Lower leg skin (tissue), 4 donors: Measurements from ENCODE around the gene TP73. TPM values are rescaled to one million over a fixed set of nuclear protein-coding genes. Genes with fewer than 3 reads are reported as not detected.

Experiments
- DNase-seq, 2 donors: peaks; one replicate each; pipeline ENCODE4 v3.0.0-alpha.2; 2019; ENCODE audit warnings: low spot score in 2 of 2
- H3K4me3 ChIP-seq: fragments of 200-600 bp; sonication (generic); 2 replicates; pipeline ENCODE4 v1.5.1; 2017; ENCODE audit warnings: mild to moderate bottlenecking, low read depth; ENCODE audit not compliant: poor library complexity, severe bottlenecking
- POLR2A ChIP-seq, 2 donors: fragments of 450-650 bp; IDR thresholded peaks; one replicate each; pipeline ENCODE4 v1.6.1; 2016 to 2017; ENCODE audit warnings: antibody characterized with exemption in 2 of 2, mild to moderate bottlenecking in 1 of 2, moderate library complexity in 1 of 2
- WGBS, 2 donors: methylation state at CpG; one replicate each; pipeline ENCODE4 v1.1.5; 2018; 5-methylcytosine and 5-hydroxymethylcytosine counted together
- intact Hi-C: fragments of 100-400 bp; cut with DNase I; formaldehyde crosslinking; loops from one replicate; pipeline ENCODE4 v1.15.0; 2023; ENCODE audit warnings: low total_unique reads
- total RNA-seq, 4 donors: library from RNA; depleted of rRNA; stranded (reverse); fragments of >200 nt; gene quantifications; one replicate each; pipeline ENCODE4 v1.1.0, GENCODE V29; 2016
- TF ChIP-seq, protein P1 (sequence below), 3 donors: fragments of 450-650 bp; IDR thresholded peaks; one replicate each; pipeline ENCODE4 v1.5.1; 2016; ENCODE audit warnings: antibody characterized with exemption in 3 of 3, mild to moderate bottlenecking in 3 of 3, moderate library complexity in 2 of 3

Gene TP73
- total RNA-seq, 4 donors from 2014 or later, result 5.8 to 23.6 (median 11.0) TPM

- DNase-seq, result no peak
- WGBS, 2 donors, result 28 to 66% methylated on average over 9 to 17 of the region's 19 CpGs
- intact Hi-C loops, result no loop called here
- TF ChIP-seq, protein P1, sequence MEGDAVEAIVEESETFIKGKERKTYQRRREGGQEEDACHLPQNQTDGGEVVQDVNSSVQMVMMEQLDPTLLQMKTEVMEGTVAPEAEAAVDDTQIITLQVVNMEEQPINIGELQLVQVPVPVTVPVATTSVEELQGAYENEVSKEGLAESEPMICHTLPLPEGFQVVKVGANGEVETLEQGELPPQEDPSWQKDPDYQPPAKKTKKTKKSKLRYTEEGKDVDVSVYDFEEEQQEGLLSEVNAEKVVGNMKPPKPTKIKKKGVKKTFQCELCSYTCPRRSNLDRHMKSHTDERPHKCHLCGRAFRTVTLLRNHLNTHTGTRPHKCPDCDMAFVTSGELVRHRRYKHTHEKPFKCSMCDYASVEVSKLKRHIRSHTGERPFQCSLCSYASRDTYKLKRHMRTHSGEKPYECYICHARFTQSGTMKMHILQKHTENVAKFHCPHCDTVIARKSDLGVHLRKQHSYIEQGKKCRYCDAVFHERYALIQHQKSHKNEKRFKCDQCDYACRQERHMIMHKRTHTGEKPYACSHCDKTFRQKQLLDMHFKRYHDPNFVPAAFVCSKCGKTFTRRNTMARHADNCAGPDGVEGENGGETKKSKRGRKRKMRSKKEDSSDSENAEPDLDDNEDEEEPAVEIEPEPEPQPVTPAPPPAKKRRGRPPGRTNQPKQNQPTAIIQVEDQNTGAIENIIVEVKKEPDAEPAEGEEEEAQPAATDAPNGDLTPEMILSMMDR (IDR thresholded peaks at IDR 0.05), result no peak
- TF ChIP-seq POLR2A (IDR thresholded peaks at IDR 0.05), result no peak
- no peak overlapping the region for H3K4me3 ChIP-seq
Observed at GRCh38 chr1:3702528-3702927, 50.2 kb downstream of the TP73 start.

DNA sequence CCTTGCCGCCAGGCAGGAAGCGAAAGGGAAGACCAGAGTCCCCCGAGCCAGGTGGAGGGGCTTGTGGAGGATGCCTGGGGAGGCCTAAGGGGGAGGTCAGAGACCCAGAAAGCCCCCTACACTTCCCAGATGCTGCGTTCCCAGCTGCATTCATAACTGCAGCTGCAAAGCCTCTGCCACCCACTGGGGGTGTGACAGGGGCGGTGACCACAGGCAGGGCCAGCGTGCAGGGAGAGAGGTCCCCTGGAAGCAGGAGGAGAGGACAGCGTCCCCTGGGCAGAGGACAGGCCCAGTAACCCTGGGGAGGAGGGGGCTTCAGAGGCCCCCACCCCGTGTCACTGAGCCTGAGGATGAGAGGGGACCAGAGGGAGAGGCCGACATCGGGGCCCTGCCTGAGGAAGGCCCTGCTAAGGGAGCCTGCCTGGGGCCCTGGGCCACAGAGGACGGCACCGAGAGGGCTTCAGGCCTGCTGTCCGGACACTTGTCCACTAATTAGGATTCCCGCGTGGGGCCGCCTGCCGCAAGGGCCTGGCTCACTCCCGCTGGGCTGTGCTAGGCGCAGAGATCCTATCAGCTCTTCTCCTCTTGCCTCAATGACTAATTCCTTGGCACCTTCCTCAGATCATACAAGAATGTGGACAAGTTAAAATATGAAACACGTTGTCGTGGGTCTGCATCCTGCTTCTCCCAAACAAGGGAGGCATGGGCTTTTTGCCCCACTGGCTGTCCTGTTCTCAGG lies 50.8 kb downstream of the TP73 start:
- DNase-seq, result no peak
- WGBS, 2 donors, result 26 to 34% methylated on average over 17 to 20 of the region's 21 CpGs
- no peak overlapping the region for H3K4me3 ChIP-seq
- intact Hi-C loops, result no loop called here
- TF ChIP-seq, protein P1 (IDR thresholded peaks at IDR 0.05), result no peak
- TF ChIP-seq POLR2A (IDR thresholded peaks at IDR 0.05), result no peak

DNA sequence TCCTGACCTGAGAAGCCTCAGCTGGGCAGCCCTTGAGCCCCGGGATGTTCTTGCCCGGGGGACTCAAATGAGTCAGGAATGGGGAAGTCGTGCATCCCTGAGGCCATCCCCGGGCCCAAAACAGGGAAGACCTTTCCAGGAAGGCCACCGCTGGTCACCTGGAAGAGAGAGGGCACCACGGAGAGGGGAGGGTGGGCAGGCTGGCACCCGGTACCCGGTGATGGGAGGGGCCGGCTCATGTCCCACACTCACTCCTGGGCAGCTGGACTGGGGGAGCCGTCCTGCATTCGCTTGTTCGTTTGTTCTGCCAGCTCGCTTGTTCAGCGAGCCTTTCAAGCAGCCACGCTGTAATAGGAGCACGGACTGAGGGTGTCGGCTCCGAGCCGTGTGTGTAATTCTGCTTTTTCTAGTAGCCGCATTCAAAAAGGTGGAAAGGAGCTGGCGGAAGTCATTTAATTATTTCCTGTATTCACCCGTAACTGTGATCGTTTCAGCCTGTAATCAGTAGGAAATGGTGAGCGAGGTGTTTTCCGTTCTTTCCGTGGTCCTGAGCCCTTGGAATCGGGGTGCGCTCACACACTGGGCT lies 51.6 kb downstream of the TP73 start:
- H3K4me3 ChIP-seq, result no peak overlapping the region
- DNase-seq, result no peak
- WGBS, 2 donors, result 38 to 39% methylated on average over 20 to 28 of the region's 28 CpGs
- intact Hi-C loops, result no loop called here
- TF ChIP-seq, protein P1 (IDR thresholded peaks at IDR 0.05), result no peak
- TF ChIP-seq POLR2A (IDR thresholded peaks at IDR 0.05), result no peak

DNA sequence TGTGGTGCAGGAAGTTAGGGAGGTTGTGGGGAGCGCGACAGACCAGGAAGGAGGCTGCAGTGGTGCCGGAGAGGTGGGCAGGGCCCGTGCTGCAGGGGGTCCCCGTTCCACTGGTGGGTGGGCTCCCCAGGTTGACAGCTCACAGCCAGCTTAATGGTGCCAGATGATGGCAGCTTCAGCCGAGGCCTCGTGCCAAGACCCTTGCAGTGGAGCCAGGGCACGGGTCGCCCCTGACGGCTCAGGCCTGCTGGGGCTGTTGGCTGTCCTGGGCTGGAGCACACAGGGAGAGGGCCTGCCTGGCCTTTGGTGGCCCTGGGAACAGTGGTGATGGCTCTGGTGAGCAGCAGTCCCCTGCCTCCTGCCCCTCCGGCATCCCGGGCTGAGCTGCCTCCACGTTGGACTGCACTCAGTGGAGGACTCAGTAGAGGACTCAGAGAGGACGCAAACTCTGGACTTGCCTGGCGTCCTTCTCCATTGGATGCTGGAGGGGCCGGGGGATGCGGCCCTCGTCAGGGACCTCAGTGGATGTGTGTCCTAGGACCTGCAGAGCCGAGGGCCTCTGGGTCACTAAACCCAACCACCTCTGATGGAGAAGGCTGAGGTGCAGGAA lies 53.1 kb downstream of the TP73 start:
- no peak overlapping the region for H3K4me3 ChIP-seq
- no peak for TF ChIP-seq POLR2A (IDR thresholded peaks at IDR 0.05)
- TF ChIP-seq, protein P1 (IDR thresholded peaks at IDR 0.05), result no peak
- 72 to 73% methylated on average over 14 to 19 of the region's 19 CpGs for WGBS, 2 donors
- no peak for DNase-seq
- intact Hi-C loops, result no loop called here

GRCh38 chr1:3706651-3707297 lies 54.5 kb downstream of the TP73 start:
- no peak for DNase-seq
- no peak for TF ChIP-seq POLR2A (IDR thresholded peaks at IDR 0.05)
- TF ChIP-seq, protein P1 (IDR thresholded peaks at IDR 0.05), result no peak
- 53 to 62% methylated on average over 14 to 19 of the region's 26 CpGs for WGBS, 2 donors
- intact Hi-C loops, result no loop called here
- no peak overlapping the region for H3K4me3 ChIP-seq
